Stimulated activated CD4-positive, alpha-beta T cell treated with anti-CD3 and anti-CD28 coated beads, Interleukin-2, amount 100 ng/mL, for 24 hours (primary cell): ENCODE measurements around the gene STRA6.
"Not testable (repeated sequence)": the region's sequence is repeated elsewhere in the genome, so short reads cannot be mapped to it uniquely, and the experiment has no call there.

Experiments used
- DNase-seq, 2 donors: peaks; one replicate each; pipeline ENCODE4 v3.0.0-alpha.2; 2020

STRA6 gene

GRCh38 chr15:74179101-74179841 lies 23.3 kb downstream of the STRA6 start:
- no peak for DNase-seq

- no peak for DNase-seq
Measured at GRCh38 chr15:74178326-74179100, 24.1 kb downstream of the STRA6 start.

- DNase-seq = no peak
Measured at GRCh38 chr15:74176262-74177214, 26.0 kb downstream of the STRA6 start.

- no peak for DNase-seq
Measured at GRCh38 chr15:74175271-74176191, 27.1 kb downstream of the STRA6 start.

- no peak for DNase-seq
Measured at GRCh38 chr15:74174958-74175253, 27.7 kb downstream of the STRA6 start.

- no peak for DNase-seq
Measured at GRCh38 chr15:74174219-74174957, 28.2 kb downstream of the STRA6 start.

- DNase-seq = no peak
Measured at GRCh38 chr15:74173380-74174218, 29.0 kb downstream of the STRA6 start, which contains the start of gene ISLR. ISLR (plus strand) TSS chr15:74173710; CDS start chr15:74174859, 1,149 bp downstream.

- no peak for DNase-seq
Measured at GRCh38 chr15:74172701-74173379, 29.7 kb downstream of the STRA6 start.

- DNase-seq = no peak
Measured at GRCh38 chr15:74171965-74172541, 30.5 kb downstream of the STRA6 start.

- DNase-seq = no peak
Measured at GRCh38 chr15:74170875-74171578, 31.6 kb downstream of the STRA6 start.

- no peak for DNase-seq
Measured at GRCh38 chr15:74170071-74170844, 32.3 kb downstream of the STRA6 start.

GRCh38 chr15:74168711-74169126 lies 33.9 kb downstream of the STRA6 start:
- no peak for DNase-seq

GRCh38 chr15:74167891-74168331 lies 34.7 kb downstream of the STRA6 start:
- DNase-seq = no peak

GRCh38 chr15:74165461-74165860 lies 37.1 kb downstream of the STRA6 start:
- no peak for DNase-seq

GRCh38 chr15:74162195-74162536 lies 40.4 kb downstream of the STRA6 start:
- DNase-seq = not testable (repeated sequence)

- DNase-seq = not testable (repeated sequence)
Measured at GRCh38 chr15:74160390-74160789, 42.2 kb downstream of the STRA6 start.

GRCh38 chr15:74159773-74160172 lies 42.8 kb downstream of the STRA6 start:
- no peak for DNase-seq
